Stomach (tissue), 9 donors: ENCODE measurements around the gene THUMPD2. TPM values are rescaled to one million over a fixed set of nuclear protein-coding genes. Genes with fewer than 3 reads are reported as not detected.

ENCODE experiments used
- DNase-seq, 2 donors: peaks; one replicate each; pipeline versions ENCODE4 v3.0.0 to v3.0.0-alpha.2; 2013 to 2019
- H3K27ac ChIP-seq, 5 donors: fragments of 200-600 bp in 4 of 5; sonication (generic) in 4 of 5; one replicate each; pipeline ENCODE4 v1.5.1; 2013 to 2019; ENCODE audit warnings: mild to moderate bottlenecking in 1 of 5, moderate library complexity in 1 of 5
- H3K27me3 ChIP-seq, 3 donors: fragments of 200-600 bp; sonication (generic); one replicate each; pipeline ENCODE4 v1.5.1; 2017 to 2019; ENCODE audit warnings: mixed run types in 1 of 3
- H3K36me3 ChIP-seq, 4 donors: fragments of 200-600 bp; sonication (generic); 1 replicate in 3 of 4; 2 replicates in 1 of 4; pipeline ENCODE4 v1.5.1; 2016 to 2019
- H3K4me1 ChIP-seq, 4 donors: fragments of 200-600 bp; sonication (generic); one replicate each; pipeline ENCODE4 v1.5.1; 2016 to 2019
- H3K4me3 ChIP-seq, 4 donors: fragments of 200-600 bp; sonication (generic) in 3 of 4; one replicate each; pipeline ENCODE4 v1.5.1; 2016 to 2019; ENCODE audit warnings: mild to moderate bottlenecking in 1 of 4
- H3K9me3 ChIP-seq, 4 donors: fragments of 200-600 bp; sonication (generic); one replicate each; pipeline ENCODE4 v1.5.1; 2016 to 2019
- CTCF ChIP-seq, 7 experiments: fragments of 450-650 bp in 4 of 7; fragments of 200-600 bp in 3 of 7; sonication (generic) in 3 of 7; IDR thresholded peaks; one replicate each; pipeline ENCODE4 v1.5.1; 2016 to 2019; ENCODE audit warnings: antibody characterized with exemption in 7 of 7, control low read depth in 2 of 7, mild to moderate bottlenecking in 1 of 7
- EP300 ChIP-seq: sonication (generic); formaldehyde crosslinking; IDR thresholded peaks from one replicate; pipeline ENCODE4 v1.6.1; 2017; ENCODE audit warnings: antibody characterized with exemption
- POLR2A ChIP-seq, 4 donors: fragments of 450-650 bp; IDR thresholded peaks; one replicate each; pipeline ENCODE4 v1.6.1; 2016; ENCODE audit warnings: antibody characterized with exemption in 4 of 4, control low read depth in 2 of 4, mild to moderate bottlenecking in 1 of 4, moderate library complexity in 1 of 4
- POLR2AphosphoS5 ChIP-seq, 3 donors: sonication (generic); formaldehyde crosslinking; IDR thresholded peaks; one replicate each; pipeline ENCODE4 v1.6.1; 2016; ENCODE audit warnings: antibody characterized with exemption in 3 of 3
- WGBS, 5 donors: extraction: QIAGEN DNeasy Blood & Tissue Kit in 3 of 5; methylation state at CpG; one replicate each; pipeline versions ENCODE4 v1.1.5 to v1.1.7; 2013 to 2018; 5-methylcytosine and 5-hydroxymethylcytosine counted together
- intact Hi-C: fragments of 100-400 bp; cut with DNase I; formaldehyde crosslinking; loops from one replicate; pipeline ENCODE4 v1.15.1; 2023; ENCODE audit warnings: low total_unique reads
- polyA plus RNA-seq, 3 donors: library from polyadenylated mRNA; stranded (reverse); fragments of 200-250 nt; gene quantifications; one replicate each; pipeline ENCODE4 v1.2.3, GENCODE V29; 2013
- total RNA-seq, 5 donors: library from RNA; depleted of rRNA; stranded (reverse); fragments of >200 nt; gene quantifications; one replicate each; pipeline versions ENCODE4 v1.1.0 to v1.2.3, GENCODE V29; 2014 to 2016
- donor health status: healthy with polysubstance abuse.
- donor health status: Bipolar disorder and iron deficiency.
- donor health status: healthy.

Gene THUMPD2
- total and polyA plus RNA-seq, 8 donors = 4.3 to 30.1 (median 11.0) TPM

- peak in 1 of 2 donors; percentile 56 for DNase-seq
- peak overlapping the region in 1 of 5 donors; percentile 35 for H3K27ac ChIP-seq
- intact Hi-C loops = no loop called here
- no peak overlapping the region for H3K4me3 ChIP-seq
- 75 to 84% (median 80%) methylated on average over 4 of the region's 4 CpGs for whole genome bisulfite sequencing, 5 donors
- peaks cover 0 to 8% (median 2%) of the 10 kb centered on the region in 4 donors for H3K9me3 ChIP-seq
- no peak for TF ChIP-seq POLR2A (IDR thresholded peaks at IDR 0.05)
- no peak for TF ChIP-seq EP300
- TF ChIP-seq POLR2AphosphoS5 (IDR thresholded peaks at IDR 0.05) = no peak
- TF ChIP-seq CTCF (IDR thresholded peaks at IDR 0.05) = no peak
- no peaks in the 10 kb centered on the region for H3K27me3 ChIP-seq
- H3K4me1 ChIP-seq = peaks cover 0 to 23% (median 5%) of the 10 kb centered on the region in 4 donors
- H3K36me3 ChIP-seq = no peaks in the 10 kb centered on the region
Measured at GRCh38 chr2:39696101-39696553, 82.9 kb downstream of the THUMPD2 start.

DNA sequence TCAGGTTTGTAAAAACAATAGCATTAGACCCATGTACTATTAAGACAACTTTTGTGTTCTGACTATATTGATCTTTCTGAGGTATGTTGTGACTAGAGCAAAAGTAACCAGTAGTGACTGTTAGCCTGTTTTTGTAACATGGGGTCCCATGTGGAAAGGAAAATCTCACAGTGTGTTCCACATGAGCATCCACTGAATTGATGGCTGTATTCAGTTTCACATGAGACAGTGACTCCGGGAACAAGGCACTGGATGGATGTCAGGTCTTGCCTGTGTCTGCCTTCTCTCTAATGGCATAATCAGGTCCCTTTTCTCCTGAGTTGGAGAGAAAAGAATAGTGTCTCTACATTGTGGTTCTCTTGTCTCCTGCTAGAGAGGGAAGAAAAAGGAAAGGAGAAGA is 85.8 kb downstream of the THUMPD2 start:
- Histone ChIP-seq H3K9me3 (peaks cover 0 to 16% (median 2%) of the 10 kb centered on the region in 4 donors), H3K4me3 (no peak overlapping the region), H3K36me3 (no peaks in the 10 kb centered on the region), H3K27ac (no peak overlapping the region), H3K4me1 (peaks cover 0 to 23% (median 5%) of the 10 kb centered on the region in 4 donors), H3K27me3 (no peaks in the 10 kb centered on the region)
- intact Hi-C loops = no loop called here
- 76 to 88% (median 84%) methylated on average over 1 of the region's 1 CpG for WGBS, 5 donors
- TF ChIP-seq CTCF (IDR thresholded peaks at IDR 0.05) = no peak
- TF ChIP-seq POLR2A (IDR thresholded peaks at IDR 0.05) = no peak
- TF ChIP-seq POLR2AphosphoS5 (IDR thresholded peaks at IDR 0.05) = no peak
- TF ChIP-seq EP300 = no peak
- DNase-seq = no peak

GRCh38 chr2:39689876-39690275 is 89.2 kb downstream of the THUMPD2 start:
- no peak for DNase-seq
- Histone ChIP-seq H3K36me3 (no peaks in the 10 kb centered on the region), H3K9me3 (peaks cover 0 to 16% (median 2%) of the 10 kb centered on the region in 4 donors), H3K27me3 (peaks cover 0 to 10% (median 0%) of the 10 kb centered on the region in 3 donors), H3K27ac (no peak overlapping the region), H3K4me3 (no peak overlapping the region), H3K4me1 (no peaks in the 10 kb centered on the region)
- 72 to 81% (median 76%) methylated on average over 6 of the region's 6 CpGs for WGBS, 5 donors
- intact Hi-C loops = no loop called here
- TF ChIP-seq EP300 (no peak), CTCF (IDR thresholded peaks at IDR 0.05) (no peak), POLR2A (IDR thresholded peaks at IDR 0.05) (no peak), POLR2AphosphoS5 (IDR thresholded peaks at IDR 0.05) (no peak)

- no peak overlapping the region for H3K27ac ChIP-seq
- H3K4me1 ChIP-seq = no peaks in the 10 kb centered on the region
- intact Hi-C loops = no loop called here
- WGBS, 5 donors = 60 to 74% (median 70%) methylated on average over 1 of the region's 1 CpG
- H3K27me3 ChIP-seq = peaks cover 0 to 10% (median 0%) of the 10 kb centered on the region in 3 donors
- no peak for DNase-seq
- H3K36me3 ChIP-seq = no peaks in the 10 kb centered on the region
- no peak overlapping the region for H3K4me3 ChIP-seq
- TF ChIP-seq POLR2A (IDR thresholded peaks at IDR 0.05) = no peak
- no peak for TF ChIP-seq POLR2AphosphoS5 (IDR thresholded peaks at IDR 0.05)
- TF ChIP-seq CTCF (IDR thresholded peaks at IDR 0.05) = no peak
- no peak for TF ChIP-seq EP300
- H3K9me3 ChIP-seq = peaks cover 0 to 16% (median 2%) of the 10 kb centered on the region in 4 donors
Measured at GRCh38 chr2:39689272-39689841, 89.7 kb downstream of the THUMPD2 start.
